ENCODE data around the gene TEDDM1.

The TEDDM1 gene

GRCh38 chr1:182406012-182406411, 5.5 kb upstream of the TEDDM1 start:
- no peak for DNase-seq (ENCODE audit: low read depth in 2 of 2)

- DNase-seq (ENCODE audit: low read depth in 2 of 2) = no peak
Measured at GRCh38 chr1:182405578-182405977, 5.1 kb upstream of the TEDDM1 start.

- no peak for DNase-seq (ENCODE audit: low read depth in 2 of 2)
Measured at GRCh38 chr1:182404781-182405180, 4.3 kb upstream of the TEDDM1 start.

- no peak for DNase-seq (ENCODE audit: low read depth in 2 of 2)
Measured at GRCh38 chr1:182397653-182398393, 2.6 kb downstream of the TEDDM1 start.

- no peak for DNase-seq (ENCODE audit: low read depth in 2 of 2)
Measured at GRCh38 chr1:182395906-182396305, 4.6 kb downstream of the TEDDM1 start.

- no peak for DNase-seq (ENCODE audit: low read depth in 2 of 2)
Measured at GRCh38 chr1:182394055-182394775, 6.3 kb downstream of the TEDDM1 start.

GRCh38 chr1:182392050-182393028, 8.1 kb downstream of the TEDDM1 start:
- no peak for DNase-seq (ENCODE audit: low read depth in 2 of 2)

- peak; percentile 30 to 31 for DNase-seq (ENCODE audit: low read depth in 2 of 2)
Measured at GRCh38 chr1:182391362-182392049, 9.0 kb downstream of the TEDDM1 start, which contains the start of gene GLUL. Gene GLUL (minus strand): TSS chr1:182391790. CDS start chr1:182388737, 3,053 bp downstream.

GRCh38 chr1:182391028-182391361, 9.5 kb downstream of the TEDDM1 start:
- DNase-seq (ENCODE audit: low read depth in 2 of 2) = no peak

- DNase-seq (ENCODE audit: low read depth in 2 of 2) = no peak
Measured at GRCh38 chr1:182389619-182390047, 10.8 kb downstream of the TEDDM1 start.

GRCh38 chr1:182388392-182389134, 11.9 kb downstream of the TEDDM1 start:
- no peak for DNase-seq (ENCODE audit: low read depth in 2 of 2)

- DNase-seq (ENCODE audit: low read depth in 2 of 2) = no peak
Measured at GRCh38 chr1:182387566-182387965, 12.9 kb downstream of the TEDDM1 start.

GRCh38 chr1:182386980-182387379, 13.5 kb downstream of the TEDDM1 start:
- no peak for DNase-seq (ENCODE audit: low read depth in 2 of 2)

GRCh38 chr1:182385885-182386853, 14.3 kb downstream of the TEDDM1 start:
- no peak for DNase-seq (ENCODE audit: low read depth in 2 of 2)

GRCh38 chr1:182384387-182384960, 16.0 kb downstream of the TEDDM1 start:
- no peak for DNase-seq (ENCODE audit: low read depth in 2 of 2)

GRCh38 chr1:182383934-182384333, 16.5 kb downstream of the TEDDM1 start:
- no peak for DNase-seq (ENCODE audit: low read depth in 2 of 2)

- DNase-seq (ENCODE audit: low read depth in 2 of 2) = no peak
Measured at GRCh38 chr1:182383037-182383661, 17.3 kb downstream of the TEDDM1 start.

GRCh38 chr1:182381962-182382819, 18.3 kb downstream of the TEDDM1 start:
- DNase-seq (ENCODE audit: low read depth in 2 of 2) = no peak
